GM19351 (cell line): ENCODE measurements around the gene PHF24.
"Not testable (repeated sequence)": the region's sequence is repeated elsewhere in the genome, so short reads cannot be mapped to it uniquely, and the experiment has no call there.

Experiments used
- ATAC-seq: cut with Tn5 transposase; IDR thresholded peaks from one replicate; pipeline ENCODE4 v1.9.1; 2021; ENCODE audit warnings: mild to moderate bottlenecking, moderate library complexity; ENCODE audit not compliant: unreplicated experiment

The PHF24 gene

DNA sequence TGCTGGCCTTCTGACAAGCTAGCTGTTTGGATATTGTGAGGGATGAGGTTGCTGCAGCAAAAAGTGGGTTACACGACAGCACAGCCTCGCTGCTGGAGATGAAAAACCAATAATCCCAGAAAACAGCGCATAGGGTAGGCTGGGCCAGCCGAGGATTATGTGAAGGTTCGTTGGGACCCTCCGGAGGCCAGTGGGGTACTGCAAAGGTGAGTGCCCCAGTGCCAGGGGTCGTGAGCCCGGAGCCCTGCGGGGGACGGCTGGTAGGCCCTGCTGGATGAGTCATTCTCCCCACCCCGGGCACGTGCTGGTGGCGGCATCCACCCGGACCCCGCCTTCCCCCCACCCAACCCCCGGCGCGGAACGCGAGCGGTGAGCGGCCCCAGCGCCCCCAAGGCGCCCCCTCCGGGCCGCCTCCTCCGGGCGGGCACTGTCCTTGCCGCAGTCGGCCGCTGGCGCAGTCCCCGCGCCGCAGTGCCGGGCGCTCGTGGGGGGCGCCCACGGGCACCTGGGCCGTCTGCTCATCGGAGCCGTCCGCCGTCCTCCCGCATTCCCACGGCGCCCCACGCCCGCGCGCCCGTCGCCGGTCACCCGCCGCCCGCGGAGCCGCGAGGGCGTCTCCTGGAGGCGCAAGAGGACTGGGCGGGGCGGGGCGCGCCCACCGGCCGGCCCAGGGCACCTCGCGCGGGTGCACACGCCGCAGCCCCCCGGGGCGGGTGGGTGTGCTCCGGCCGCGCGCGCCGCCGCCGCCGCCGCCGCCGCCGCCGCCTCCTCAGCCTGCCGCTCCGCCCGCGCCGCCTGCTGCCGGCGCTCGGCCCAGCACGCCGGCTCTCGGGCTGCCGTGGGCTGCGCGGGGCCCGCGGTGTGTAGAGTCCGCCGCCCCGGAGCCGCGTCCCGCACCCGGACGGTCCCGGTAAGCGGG, at the start of gene PHF24:
Gene PHF24, plus strand, starts transcription at position 794 of the 919 bp plus-strand sequence. CDS start 13,014 bp downstream, outside the sequence.
- ATAC-seq, result no peak

DNA sequence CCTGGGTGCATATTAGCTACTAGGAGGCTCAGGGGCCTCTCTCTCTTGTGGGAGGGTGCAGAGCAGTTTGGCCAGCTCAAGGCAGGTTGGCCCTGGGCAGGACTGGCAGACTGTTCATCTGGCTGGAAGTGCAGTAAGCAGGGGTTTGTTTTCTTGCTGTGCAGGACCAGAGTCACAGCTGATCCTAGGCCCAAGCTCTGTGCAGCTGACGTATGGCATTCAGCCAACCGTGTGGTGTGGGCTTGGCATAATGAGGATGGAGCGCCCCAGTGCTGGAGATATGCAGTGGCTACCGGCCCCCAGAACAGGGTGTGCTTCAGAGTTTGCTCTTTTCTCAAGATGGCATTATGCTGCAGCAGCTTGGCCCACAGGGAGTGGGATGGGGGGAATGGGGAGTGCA, 31.0 kb upstream of the PHF24 start:
- ATAC-seq, result no peak

DNA sequence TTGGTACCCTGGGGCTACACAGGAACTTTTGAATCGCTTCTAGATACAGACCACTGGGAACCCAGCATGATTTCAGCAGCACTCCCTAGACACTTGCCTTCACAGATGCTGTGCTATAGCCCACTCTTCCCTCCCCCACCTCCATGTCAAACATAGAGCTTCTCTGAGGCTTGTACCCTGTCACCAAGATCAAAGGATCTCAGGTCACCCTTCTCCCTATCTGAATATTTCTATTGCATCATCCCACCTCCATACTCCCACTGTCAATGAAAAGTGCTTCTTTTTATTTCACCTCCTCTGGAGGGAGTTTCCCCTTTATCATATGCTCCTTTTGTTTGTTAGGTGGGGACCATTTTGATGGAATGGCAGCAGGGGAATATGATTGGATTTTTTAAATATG, 29.2 kb upstream of the PHF24 start:
- ATAC-seq, result no peak

DNA sequence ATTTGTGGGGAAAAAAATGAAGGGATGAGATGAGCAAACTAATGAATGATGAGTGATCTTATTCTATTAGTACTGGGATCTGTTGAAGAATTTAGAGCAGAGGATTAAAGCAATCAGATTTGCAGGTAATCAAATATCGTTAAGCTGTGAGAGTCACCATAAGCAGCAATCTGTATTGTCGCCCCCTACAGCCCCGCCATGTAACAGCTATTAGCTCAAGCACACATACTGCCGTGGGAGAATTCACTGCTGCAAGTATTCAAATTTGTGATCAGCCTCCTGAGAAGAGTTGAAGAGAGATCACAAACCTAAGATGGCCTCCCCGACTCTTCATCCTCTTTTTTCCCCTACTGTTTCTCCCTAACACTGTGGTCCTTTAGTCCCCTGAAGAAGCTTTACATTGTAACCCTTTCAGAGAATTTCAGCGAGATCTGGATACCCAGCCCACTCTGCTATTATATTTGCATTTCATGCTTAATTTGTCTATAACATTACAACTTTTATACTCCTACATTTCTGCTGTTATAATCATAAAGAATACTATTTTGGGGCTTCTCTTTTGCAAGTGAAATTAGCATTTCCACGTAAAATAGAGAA, 28.5 kb upstream of the PHF24 start:
- no peak for ATAC-seq

DNA sequence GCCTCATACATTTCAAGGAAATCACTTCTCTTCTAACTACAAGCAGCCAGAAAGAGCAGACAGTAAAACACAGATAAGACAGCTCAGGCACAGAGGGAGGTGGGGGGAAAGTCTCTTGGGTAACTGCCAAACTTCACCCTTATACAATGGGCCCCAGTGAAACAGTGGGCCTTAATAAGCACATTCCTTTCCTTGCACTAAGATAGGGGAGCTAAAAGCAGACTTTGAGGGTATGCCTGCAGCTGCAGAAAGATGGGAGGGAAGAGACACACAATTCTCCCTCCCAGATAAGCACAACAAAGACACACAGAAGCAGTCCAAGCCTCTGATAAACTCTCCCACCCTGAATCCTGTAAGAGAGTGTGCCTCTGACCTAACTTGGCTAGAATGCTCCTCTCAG, 18.1 kb upstream of the PHF24 start:
- not testable (repeated sequence) for ATAC-seq

DNA sequence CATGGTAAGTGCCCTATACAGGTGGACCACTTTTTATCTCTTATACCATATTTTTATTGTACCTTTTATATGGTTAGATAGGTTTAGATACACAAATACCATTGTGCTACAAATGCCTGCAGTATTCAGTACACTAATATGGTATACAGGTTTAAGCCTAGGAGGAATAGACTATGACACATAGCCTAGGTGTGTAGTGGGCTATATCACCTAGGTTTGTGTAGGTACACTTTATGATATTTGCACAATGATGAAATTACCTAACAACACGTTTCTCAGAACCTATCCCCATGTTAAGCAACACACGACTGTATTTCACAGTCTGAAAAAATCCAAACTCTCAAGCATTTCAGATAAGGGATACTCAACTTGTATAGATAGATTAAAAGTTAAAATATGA, 9.6 kb upstream of the PHF24 start:
- ATAC-seq, result no peak

DNA sequence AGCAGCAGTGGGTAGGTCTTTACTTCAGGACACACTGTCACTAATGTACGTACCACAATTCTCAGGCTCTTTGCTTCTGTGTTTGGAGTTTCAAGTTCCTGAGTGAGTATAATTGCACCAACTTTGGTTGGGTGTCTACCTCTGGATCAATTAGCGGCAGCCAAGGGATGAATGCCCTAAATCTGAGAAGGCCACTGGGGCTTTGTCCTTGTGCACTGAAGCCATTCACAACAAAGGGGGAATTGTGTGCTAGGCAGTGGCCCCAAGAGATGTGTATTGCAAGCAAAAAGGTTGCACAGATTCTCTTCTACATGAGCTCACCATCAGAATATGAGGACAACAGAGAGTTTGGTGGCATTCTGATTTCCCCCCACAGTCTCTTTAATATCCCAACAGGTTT, 3.9 kb upstream of the PHF24 start:
- no peak for ATAC-seq

DNA sequence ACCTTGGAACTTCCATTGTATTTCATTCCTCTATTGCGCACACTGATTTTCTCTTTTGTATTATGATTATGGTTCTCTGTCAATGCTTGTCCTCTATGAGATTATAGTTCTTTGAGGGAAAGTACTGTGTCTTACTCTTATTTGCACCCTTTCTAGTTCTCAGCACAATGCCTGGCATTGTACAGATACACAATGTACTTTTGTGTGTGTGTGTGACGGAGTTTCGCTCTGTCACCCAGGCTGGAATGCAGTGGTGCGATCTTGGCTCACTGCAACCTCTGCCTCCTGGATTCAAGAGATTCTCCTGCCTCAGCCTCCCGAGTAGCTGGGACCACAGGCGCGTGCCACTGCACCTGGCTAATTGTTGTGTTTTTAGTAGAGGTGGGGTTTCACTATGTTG, 2.0 kb upstream of the PHF24 start:
- not testable (repeated sequence) for ATAC-seq

DNA sequence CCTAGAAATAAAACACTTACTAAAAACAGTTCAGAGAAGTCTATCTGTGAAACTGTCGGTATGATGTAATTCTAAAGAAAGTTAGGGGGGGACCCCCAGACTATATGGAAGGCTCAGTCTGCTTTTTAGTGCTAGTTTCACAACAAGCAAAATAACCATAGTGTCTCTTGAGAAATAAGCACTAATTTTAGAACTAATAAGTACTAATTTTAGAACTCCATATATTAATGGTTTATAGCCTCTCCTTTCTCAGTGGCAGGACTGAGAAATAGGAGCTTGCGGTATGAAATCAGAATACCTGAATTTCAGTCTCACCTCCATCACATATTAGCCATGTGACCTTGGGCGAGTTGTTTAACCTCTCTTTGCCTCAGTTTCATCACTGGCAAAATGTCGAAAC, 1.4 kb upstream of the PHF24 start:
- peak; percentile 69 for ATAC-seq

DNA sequence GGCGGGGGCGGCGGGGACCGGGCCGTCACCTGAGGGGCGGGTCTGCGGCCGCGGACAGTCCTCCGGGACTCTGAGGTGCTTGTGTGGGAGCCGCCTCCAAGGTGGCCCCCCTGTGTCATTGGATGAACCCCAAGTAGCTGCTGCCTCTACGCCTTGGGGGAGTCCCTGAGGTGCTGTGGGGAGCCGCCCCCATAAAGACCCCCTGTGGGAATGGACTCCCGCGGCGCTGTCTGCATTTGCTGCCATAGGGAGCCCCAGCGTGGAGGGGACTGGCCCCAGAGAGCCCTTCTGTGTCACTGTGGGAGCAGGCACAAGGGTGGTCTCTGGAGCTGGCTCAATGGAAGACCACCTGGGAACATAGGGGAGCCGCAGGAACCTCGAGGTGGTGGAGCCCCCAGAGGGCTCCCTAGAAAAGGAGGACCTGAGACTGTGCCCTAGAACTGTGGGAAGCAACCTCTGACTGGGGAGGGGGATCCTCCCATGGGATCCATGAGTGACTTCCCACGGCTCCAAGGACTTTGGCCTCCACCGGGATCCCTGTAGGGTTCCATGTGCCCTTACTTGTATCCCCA, 412 bp downstream of the PHF24 start:
- no peak for ATAC-seq

DNA sequence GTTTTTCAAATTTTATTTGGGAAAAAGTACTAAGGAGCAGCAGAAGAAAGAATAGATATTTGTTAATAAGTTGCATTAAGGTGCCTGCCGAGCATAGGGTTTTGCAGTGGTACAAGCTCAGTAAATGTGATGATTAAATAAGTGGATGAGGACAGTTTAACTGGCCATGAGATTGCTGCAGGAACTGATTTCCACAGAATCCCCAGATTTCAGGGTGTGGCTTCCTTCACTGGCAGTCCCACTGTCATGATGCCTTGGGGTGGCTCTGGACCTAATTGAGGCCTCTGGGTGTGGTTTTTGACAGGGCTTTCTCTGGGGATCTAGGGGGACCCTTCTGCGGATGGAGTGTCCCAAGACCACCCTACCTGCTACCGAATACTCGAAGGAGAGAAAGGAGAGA, 1.4 kb downstream of the PHF24 start:
- no peak for ATAC-seq

DNA sequence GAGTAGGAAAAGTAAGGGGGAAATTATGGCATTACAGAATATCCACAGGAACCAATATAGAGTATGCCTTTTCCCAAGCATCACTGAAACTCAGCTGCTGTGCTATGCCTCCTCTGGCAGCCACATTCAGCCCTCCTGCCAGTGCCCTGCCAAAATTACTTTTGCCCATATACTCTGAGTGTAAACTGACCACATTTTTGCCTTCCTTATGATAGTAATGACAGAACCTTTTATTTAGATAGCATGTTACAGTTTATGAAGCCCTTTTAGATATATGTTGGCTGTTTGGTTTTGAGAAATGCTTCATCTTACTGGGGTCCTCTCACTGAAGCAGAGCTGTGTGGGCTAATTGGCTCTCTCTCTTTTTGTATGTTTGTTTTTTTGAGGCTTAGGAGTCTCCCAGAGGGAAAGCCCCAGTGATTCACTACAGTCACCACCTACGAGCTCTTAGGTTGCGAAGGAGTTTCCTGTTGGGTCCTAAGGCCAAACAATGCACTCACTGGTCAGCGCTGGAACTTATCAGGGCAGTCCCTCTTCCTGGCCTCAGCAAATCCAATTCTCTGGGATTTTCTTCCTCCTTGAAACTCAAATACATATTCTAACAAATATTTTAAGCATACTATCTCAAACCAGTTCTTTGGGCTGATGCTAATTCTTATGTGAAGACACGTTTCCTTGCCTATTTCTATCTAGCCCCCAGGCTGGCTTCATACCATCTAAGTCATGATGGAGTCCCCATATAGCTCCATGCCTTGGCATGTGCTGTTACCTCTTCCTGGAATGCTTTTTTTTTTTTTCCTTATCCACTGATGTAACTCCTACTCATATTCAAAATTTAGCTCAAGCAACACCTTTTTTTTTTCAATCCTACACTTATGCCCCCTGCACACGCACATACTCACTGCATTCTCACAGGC, 3.7 kb downstream of the PHF24 start:
- ATAC-seq, result no peak

DNA sequence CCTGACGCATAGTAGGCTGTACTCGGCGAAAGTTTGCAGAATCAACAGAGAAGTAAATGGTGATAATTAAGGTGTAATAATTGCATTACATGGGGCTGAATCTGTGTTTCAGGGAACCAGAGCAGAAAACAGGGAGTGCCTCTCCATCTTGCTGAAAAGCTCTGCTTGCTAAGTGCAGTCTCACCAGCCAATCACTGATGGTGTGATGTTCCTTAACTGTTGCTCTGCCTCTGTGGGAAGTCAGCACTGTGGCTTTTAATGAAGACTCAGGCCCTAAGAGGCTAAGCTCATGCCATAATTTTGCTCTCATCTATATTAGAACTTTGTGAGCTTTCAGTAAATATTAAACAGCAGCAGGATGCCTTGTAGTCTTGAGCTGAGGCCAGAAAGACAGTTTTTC, 4.5 kb downstream of the PHF24 start:
- ATAC-seq, result no peak

DNA sequence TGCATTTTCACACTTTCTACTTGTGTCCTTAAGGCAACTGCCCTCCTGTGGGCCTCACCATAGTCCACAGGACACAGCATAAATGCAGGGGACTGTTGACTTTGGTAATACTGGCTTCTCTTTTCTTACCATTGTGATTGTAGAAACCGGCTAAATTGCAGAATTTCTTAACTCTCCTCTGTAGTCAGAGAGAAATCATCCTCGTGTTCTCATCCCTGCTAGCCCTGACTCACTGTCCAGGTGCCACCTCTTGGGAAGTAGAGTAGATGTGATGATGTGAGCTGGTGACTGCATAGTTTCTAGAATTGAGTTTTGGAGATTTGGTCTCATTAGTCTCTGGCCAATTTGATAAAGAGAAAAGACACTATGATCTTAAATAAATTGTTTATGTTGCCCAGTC, 5.5 kb downstream of the PHF24 start:
- no peak for ATAC-seq

DNA sequence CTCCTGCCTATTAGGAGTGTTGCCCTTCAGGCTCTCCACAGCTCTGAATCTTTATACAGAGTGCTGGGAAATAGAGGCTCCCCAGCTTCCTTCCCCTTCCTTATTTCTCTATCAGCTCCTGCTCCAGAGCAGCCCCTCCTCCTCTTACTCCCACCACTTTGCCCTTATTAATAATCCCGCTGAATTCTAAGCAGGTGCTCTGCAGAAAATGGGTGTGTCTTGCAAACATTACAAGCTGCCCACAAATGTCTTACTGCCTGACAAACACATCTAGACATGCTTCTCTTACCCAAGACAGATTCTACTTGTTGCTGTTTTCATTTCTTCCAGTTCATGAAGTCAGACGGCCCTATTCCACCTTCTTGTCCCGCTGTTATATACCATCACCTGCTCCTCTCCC, 6.4 kb downstream of the PHF24 start:
- ATAC-seq, result no peak

DNA sequence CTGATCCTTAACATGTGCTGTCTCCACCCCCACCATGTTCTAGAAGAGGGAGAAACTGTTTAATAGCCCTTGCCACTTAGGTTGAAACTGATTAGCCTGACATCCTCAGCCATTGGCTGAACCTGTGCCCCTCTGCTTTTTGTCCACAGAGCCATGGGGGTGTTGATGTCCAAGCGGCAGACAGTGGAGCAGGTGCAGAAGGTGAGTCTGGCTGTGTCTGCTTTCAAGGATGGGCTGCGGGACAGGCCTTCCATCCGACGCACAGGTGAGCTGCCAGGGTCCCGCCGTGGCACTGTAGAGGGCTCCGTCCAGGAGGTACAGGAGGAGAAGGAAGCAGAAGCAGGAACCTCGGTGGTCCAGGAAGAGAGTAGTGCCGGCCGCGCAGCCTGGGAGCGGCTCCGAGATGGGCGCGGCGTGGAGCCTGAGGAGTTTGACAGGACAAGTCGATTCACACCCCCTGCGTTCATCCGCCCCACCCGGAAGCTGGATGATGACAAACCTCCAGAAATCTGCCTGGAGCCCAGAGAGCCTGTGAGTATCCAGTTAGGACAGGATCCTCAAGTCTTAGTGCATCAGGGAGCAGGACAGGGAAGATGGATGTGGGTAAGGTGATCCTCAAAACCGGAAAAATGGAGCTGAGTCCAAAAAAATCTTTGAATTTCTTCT, 13.2 kb downstream of the PHF24 start:
- ATAC-seq, result no peak

DNA sequence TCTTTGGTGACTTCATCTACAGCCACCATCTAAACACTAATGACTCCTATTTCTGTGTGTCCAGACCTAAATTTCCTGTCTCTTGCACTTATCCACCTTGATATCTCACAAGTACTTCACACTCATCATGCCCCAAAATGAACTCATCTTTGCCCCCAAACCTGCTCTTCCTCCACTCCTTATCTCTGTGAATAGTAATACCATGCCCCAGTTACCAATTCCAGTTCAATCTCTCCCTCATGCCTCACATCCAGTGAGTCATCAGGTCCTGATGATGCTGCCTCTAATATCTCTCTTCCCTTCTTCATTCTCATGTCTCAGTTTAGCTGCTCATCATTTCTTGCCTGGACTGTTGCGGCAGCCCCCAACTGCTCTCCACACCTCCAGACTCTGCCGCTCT, 16.6 kb downstream of the PHF24 start:
- no peak for ATAC-seq

DNA sequence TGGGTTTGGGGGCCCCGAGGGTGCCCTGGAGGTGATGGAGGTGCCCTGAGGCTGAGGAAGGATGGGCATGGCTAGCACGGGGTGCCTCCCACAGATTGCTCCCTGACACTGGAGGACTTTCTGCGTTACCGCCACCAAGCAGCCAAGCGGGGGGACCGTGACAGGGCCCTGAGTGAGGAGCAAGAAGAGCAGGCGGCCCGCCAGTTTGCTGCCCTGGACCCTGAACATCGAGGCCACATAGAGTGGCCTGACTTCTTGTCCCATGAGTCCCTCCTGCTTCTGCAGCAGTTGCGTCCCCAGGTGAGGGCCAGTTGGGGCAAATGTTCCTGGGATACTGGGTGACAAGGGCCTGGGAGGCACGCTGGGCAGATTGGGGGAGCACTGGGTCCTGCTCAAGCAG, 18.4 kb downstream of the PHF24 start:
- no peak for ATAC-seq

DNA sequence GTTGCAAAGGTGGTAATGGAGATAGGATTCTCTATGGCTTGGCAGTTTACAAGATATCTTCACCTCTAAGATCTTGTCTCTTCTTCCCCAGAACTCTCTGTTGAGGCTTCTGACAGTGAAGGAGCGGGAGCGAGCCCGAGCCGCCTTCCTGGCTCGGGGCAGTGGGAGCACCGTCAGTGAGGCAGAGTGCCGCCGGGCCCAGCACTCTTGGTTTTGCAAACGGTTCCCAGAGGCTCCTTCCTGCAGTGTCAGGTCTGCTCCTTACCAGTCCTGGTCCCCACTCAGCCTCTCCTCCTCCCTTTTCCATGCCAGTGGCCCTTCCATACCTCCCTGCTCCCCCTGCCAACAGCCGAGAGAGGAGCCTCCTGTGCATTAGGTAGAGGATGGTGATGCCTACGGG, 18.9 kb downstream of the PHF24 start:
- ATAC-seq, result no peak

DNA sequence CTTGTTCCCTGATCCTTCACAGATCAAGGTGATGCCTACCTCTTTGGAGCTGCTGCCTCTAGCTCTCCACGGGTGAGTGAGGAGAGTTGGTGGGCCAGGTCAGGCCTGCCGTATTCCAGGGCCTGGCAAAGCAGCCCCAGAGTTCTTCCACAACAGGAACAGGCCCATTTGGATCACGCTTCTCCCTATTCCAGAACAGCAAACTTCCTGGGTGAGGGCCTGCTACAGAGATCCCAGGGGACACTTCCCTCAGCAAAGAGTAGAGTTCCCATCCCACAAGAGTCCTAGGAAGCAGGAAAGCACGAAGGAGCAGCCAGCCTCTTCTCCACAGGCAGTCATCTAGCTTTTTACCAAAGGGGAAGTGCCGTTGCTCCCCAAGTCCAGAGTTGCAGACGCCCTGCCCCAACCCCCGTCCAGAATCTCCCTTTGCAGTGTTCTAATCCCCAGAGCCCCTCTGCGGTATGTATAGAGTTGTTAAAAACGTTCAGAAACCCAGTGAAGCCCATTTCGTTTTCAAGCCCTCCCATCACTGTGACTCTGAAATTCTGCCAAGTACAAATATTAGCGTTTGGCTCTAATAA, 22.2 kb downstream of the PHF24 start:
- ATAC-seq, result no peak
